ENCODE measurements around the gene FOSL2.

- no peak for TF ChIP-seq POLR2A (IDR thresholded peaks at IDR 0.05)
- TF ChIP-seq CTCF (IDR thresholded peaks at IDR 0.05 in 8 of 11, conservative IDR thresholded peaks at IDR 0.05 in 3 of 11): no peak
Measured at GRCh38 chr2:28431741-28432140, 39.1 kb downstream of the FOSL2 start.

Data from spleen (tissue), 7 donors.